ENCODE data around the gene PUSL1.

GRCh38 chr1:1297802-1298424 lies 10.5 kb upstream of the PUSL1 start:
- TF ChIP-seq POLR2A (IDR thresholded peaks at IDR 0.05) = no peak
- TF ChIP-seq, protein P1, sequence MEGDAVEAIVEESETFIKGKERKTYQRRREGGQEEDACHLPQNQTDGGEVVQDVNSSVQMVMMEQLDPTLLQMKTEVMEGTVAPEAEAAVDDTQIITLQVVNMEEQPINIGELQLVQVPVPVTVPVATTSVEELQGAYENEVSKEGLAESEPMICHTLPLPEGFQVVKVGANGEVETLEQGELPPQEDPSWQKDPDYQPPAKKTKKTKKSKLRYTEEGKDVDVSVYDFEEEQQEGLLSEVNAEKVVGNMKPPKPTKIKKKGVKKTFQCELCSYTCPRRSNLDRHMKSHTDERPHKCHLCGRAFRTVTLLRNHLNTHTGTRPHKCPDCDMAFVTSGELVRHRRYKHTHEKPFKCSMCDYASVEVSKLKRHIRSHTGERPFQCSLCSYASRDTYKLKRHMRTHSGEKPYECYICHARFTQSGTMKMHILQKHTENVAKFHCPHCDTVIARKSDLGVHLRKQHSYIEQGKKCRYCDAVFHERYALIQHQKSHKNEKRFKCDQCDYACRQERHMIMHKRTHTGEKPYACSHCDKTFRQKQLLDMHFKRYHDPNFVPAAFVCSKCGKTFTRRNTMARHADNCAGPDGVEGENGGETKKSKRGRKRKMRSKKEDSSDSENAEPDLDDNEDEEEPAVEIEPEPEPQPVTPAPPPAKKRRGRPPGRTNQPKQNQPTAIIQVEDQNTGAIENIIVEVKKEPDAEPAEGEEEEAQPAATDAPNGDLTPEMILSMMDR (IDR thresholded peaks at IDR 0.05) = no peak
